ENCODE data around the gene NLGN1. TPM values are rescaled to one million over a fixed set of nuclear protein-coding genes. Genes with fewer than 3 reads are reported as not detected.

Gene NLGN1
- total RNA-seq, 1 experiment from 2014 or later: 5.2 TPM

- H2BK15ac ChIP-seq (ENCODE audit: low read depth, low read length): no peak overlapping the region
- Mint-ChIP-seq H3K4me3 (no peak overlapping the region; a peak in 1 of 5 replicates), H3K27ac (peak overlapping the region in 1 of 3 experiments; percentile 63; a peak in 1 of 7 replicates), H3K9me3 (no peaks in the 10 kb centered on the region), H3K4me1 (peaks cover 30 to 35% of the 10 kb centered on the region in 2 experiments), H3K27me3 (ENCODE audit: low read depth) (peaks cover 4% of the 10 kb centered on the region), H3K36me3 (ENCODE audit: insufficient read depth in 1 of 3, low read depth in 3 of 3) (no peaks in the 10 kb centered on the region; a peak in 1 of 7 replicates)
- no peak overlapping the region for H3T11ph ChIP-seq (ENCODE audit: low read length)
- WGBS (ENCODE audit: extremely low coverage, insufficient read length, low lambda C conversion rate): no CpG with 5 or more reads among the region's 2 CpGs
- no peak overlapping the region for H4K91ac ChIP-seq (ENCODE audit: insufficient read length, low read depth, low read length)
- H2BK5ac ChIP-seq (ENCODE audit: insufficient read length, low read length): no peak overlapping the region
- peaks cover 7% of the 10 kb centered on the region for H3K23me2 ChIP-seq (ENCODE audit: insufficient read length, low read depth, low read length, poor library complexity, severe bottlenecking)
- no peak overlapping the region for H2BK12ac ChIP-seq (ENCODE audit: insufficient read length, low read depth, low read length)
- H3K9ac ChIP-seq (ENCODE audit: extremely low read depth, insufficient read length, low read length): no peak overlapping the region
- H3K18ac ChIP-seq (ENCODE audit: insufficient read length, low read depth, low read length): no peak overlapping the region
- no peak overlapping the region for H3K27ac ChIP-seq (ENCODE audit: insufficient read length, low read depth, low read length)
- no peak overlapping the region for H3K4ac ChIP-seq (ENCODE audit: low read depth, low read length)
- TF ChIP-seq CTCF (conservative IDR thresholded peaks at IDR 0.05): no peak
- H2BK20ac ChIP-seq (ENCODE audit: low read depth, low read length, poor library complexity, severe bottlenecking): no peak overlapping the region
- H4K5ac ChIP-seq (ENCODE audit: insufficient read length, low read depth, low read length): no peak overlapping the region
- H3K79me2 ChIP-seq (ENCODE audit: insufficient read depth, low read length): no peaks in the 10 kb centered on the region
- H3K23ac ChIP-seq (ENCODE audit: insufficient read length, low read depth, low read length): no peak overlapping the region
- H3K79me1 ChIP-seq (ENCODE audit: insufficient read depth, low read depth, low read length, poor library complexity, severe bottlenecking): no peaks in the 10 kb centered on the region
- no peak overlapping the region for H2BK120ac ChIP-seq (ENCODE audit: low read depth, low read length, poor library complexity, severe bottlenecking)
- H3K27me3 ChIP-seq (ENCODE audit: insufficient read depth, low read length): no peaks in the 10 kb centered on the region
- DNase-seq: no peak
- H2AFZ ChIP-seq (ENCODE audit: low read length): no peak overlapping the region
- H2AK5ac ChIP-seq (ENCODE audit: insufficient read length, low read length): no peak overlapping the region
- H4K8ac ChIP-seq (replicated peaks; ENCODE audit: insufficient read length, low read depth, low read length): no peak overlapping the region
- no peak overlapping the region for H3K4me2 ChIP-seq (ENCODE audit: insufficient read depth, insufficient read length, low read length)
- H3K9me3 ChIP-seq (ENCODE audit: control insufficient read depth, low read depth, low read length): no peaks in the 10 kb centered on the region
- H3K4me1 ChIP-seq (ENCODE audit: insufficient read depth, low read length): no peaks in the 10 kb centered on the region; the same call in 1 of the 2 replicates
- H3K56ac ChIP-seq (ENCODE audit: insufficient read length, low read depth, low read length): no peak overlapping the region
- no peaks in the 10 kb centered on the region for H4K20me1 ChIP-seq (ENCODE audit: control insufficient read depth, insufficient read depth, insufficient read length)
- no peak overlapping the region for H3K14ac ChIP-seq (ENCODE audit: insufficient read depth, low read length)
Measured at GRCh38 chr3:173583496-173583895, 186.0 kb downstream of the NLGN1 start.

Data from H9 (cell line).